M059J (cell line): ENCODE measurements around the gene RBM24. TPM values are rescaled to one million over a fixed set of nuclear protein-coding genes. Genes with fewer than 3 reads are reported as not detected.

Experiments
- DNase-seq: peaks from one replicate; pipeline ENCODE4 v3.0.0-alpha.2; 2012; ENCODE audit warnings: low read depth
- total RNA-seq: library from RNA; depleted of rRNA; stranded (reverse); fragments of >200 nt; shearing (Covaris generic); gene quantifications from 2 replicates; pipeline ENCODE4 v1.2.3, GENCODE V29; 2014; rRNA removed

Gene RBM24
- 24.1 and 27.9 TPM in 2 replicates for total RNA-seq

DNA sequence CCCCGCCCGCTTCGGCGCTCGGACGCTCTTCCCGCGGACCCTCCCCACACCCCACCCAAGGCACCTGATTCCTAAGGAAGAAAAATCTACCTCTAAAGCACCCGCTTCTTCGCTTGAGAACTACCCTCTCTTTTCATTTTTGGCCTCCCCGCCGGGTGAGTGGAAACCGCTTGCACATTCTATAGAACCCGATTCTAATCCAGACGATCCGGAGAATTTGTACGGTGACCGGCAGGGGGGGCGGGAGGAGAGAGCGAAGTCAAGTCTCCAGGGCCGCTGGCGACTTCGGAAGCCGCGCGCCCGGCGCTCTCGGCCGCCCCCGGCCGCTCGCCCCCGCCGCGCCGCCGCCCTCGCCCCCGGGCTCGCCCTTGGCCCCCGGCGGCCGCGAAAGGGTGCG is at the start of gene RBM24:
Gene RBM24, plus strand, starts transcription at position 262 of the 397 bp plus-strand sequence. CDS start 221 bp downstream, outside the sequence.
- DNase-seq: peak; percentile 83

- DNase-seq: peak; percentile 68
Measured at GRCh38 chr6:17233531-17233930, 47.6 kb upstream of the RBM24 start.

DNA sequence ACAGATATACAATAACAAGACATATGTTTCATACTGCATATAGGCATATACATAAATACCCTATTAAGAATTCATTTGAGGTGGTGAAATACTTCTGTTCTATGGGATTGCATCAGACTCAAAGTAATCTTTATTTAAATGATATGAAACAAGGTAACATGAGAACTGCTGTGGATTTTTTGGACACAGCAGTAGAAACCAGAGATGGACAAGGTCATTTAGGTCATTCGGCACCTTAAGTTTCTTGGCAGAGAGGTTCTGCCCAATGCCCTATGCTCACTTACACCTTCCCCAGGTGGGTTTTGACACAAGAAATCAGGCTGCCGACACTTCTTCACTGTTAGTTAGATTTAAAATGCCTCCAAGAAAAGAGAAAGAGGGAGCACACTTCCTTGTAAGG is 43.9 kb upstream of the RBM24 start:
- peak; percentile 44 for DNase-seq

GRCh38 chr6:17239260-17239659 is 41.9 kb upstream of the RBM24 start:
- DNase-seq: no peak

- no peak for DNase-seq
Measured at GRCh38 chr6:17240803-17241500, 40.2 kb upstream of the RBM24 start.

DNA sequence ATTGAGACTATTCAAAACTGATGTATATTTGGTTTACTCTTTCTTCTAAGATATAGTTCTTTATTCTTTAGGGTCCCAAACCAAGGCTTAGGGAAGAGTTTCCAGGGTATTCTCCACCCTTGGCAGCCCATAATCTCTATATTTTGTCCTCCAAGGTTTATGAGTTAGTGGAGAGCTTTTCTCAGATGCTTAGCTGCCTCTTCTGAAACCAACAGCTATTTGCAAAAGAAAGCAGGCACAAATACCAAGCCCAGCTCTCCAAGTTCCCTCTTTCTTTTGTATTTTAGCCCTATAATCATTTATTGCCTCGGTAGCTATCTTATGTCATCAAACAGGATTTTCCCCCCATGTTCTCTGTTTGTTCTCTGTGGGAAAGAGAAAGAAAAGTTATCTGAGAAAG is 39.1 kb upstream of the RBM24 start:
- no peak for DNase-seq

DNA sequence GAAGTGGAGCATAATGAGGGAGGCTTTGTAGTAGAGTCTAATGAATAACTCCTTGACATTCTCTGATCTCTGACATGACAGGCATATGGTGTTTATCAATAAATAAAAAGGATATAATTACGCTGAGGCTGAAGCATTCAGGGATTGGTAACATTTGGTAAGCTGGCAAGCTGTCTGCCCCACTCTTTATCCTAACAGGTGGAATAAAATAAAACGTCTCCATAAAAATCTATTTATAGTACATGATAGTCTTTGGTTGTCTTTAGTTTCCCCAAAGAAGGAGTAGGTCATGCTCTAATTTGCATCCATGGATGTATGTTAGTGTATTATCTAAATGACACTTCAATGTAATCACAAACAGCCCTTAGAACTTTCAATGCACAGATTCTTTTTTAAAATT is 30.9 kb upstream of the RBM24 start:
- DNase-seq: no peak

DNA sequence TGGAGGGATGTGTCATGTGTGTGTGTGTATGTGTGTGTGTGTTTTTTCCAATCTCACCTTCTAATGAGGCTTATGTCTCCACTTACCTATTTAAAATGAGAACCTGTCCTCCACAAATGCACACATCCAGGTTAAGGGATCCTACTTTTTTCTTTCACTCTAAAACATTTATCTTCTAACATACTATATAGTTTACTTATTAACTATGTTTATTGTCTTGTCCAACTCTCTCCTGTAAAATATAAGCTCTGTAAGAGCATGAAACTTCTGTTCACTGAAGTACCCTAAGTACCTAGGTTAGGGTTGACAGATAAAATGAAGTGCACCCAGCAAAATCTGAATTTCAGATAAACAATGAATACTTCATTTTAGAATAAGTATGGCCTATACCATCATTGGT is 29.2 kb upstream of the RBM24 start:
- no peak for DNase-seq

- no peak for DNase-seq
Measured at GRCh38 chr6:17258749-17259148, 22.4 kb upstream of the RBM24 start.

- no peak for DNase-seq
Measured at GRCh38 chr6:17265570-17265969, 15.6 kb upstream of the RBM24 start.

DNA sequence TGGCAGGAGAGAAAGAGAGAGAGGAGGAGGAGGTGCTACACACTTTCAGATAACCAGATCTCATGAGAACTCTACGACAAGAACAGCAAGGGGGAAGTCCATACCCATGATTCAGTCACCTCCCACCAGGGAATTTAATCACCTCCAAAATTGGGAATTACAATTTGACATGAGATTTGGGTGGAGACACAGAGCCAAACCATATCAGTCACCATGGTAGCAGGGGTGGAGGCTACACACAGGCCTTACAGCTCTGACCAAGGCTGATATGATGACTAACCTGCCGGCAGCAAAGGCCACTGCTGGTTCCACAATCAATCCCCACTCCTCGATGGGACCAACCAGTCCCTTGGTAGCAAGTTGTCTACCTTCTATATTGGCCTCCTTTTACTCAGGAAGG is 13.6 kb upstream of the RBM24 start:
- DNase-seq: peak; percentile 72

DNA sequence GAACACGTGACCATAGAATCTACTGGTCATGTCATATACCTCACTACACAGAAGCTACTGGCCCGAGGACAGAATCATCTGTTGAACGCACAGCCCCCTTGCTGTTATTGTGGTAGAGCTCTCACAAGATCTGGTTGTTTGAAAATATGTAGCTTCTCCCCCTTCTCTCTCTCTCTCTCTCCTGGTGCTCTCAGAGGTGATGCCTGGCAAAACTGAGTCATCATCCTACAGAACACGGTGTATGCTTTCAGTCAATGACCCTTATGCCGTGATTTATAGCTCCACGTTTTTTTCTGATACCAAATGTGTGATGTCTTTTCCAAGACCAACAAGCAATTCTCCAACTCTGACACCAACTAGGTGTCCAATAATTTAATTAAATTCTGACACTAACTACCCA is 13.0 kb upstream of the RBM24 start:
- peak; percentile 72 for DNase-seq

DNA sequence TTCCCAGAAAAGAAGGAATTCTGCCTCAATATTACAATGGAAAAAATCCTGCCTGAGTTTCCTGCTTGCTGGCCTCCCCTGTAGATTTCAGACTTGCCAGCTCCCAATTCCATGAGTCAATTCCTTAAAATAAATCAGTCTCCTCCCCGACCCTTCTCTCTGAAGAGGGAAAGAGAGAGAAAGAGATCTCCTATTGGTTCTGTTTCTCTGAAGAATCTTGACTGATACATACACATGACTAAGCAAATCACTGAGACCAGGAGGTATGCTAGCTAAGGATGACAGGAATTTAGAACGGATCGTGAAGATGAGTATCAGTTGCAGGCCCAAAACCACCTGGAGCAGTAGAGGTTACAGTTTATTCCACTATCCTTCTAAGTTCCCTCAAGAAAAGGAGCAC is 11.3 kb upstream of the RBM24 start:
- peak; percentile 69 for DNase-seq

DNA sequence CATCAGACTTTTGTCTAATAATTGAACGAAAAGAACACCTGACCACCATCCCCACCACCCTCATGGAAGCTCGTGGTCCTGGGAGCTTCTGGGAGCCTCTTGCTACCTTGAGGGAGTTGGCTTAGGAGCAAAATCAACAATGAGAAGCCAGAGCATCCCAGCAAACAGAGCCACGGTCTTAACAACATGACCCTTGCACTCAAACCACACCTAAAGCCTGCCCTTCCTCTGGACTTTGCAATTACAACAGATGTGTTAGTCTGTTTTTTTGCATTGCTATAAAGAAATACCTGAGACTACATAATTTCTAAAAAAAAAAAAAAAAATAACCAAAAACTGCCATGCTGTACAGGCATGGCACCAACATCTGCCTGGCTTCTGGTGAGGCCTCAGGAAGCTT is 9.5 kb upstream of the RBM24 start:
- no peak for DNase-seq

DNA sequence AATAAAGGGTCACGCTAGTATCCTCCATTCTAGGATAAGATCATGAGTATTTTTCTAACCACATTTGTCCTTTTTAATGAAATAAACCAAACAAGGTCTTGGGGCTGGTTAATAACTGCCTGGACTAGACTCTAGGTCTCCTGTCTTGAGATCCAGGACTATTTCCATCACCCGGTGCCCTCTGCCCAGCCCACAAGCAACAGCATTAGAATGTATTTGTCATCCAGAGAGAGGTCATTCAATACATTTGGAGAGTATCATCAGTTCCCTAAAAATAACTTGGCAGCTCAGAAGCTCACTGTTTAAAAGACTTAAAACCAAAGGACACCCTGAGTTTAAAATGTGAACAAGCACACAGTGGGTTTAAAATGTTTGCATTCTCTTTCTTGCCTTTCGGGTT is 4.4 kb upstream of the RBM24 start:
- peak; percentile 74 for DNase-seq

- peak; percentile 47 for DNase-seq
Measured at GRCh38 chr6:17277256-17277655, 3.9 kb upstream of the RBM24 start.

- peak; percentile 97 for DNase-seq
Measured at GRCh38 chr6:17278289-17279063, 2.7 kb upstream of the RBM24 start.

DNA sequence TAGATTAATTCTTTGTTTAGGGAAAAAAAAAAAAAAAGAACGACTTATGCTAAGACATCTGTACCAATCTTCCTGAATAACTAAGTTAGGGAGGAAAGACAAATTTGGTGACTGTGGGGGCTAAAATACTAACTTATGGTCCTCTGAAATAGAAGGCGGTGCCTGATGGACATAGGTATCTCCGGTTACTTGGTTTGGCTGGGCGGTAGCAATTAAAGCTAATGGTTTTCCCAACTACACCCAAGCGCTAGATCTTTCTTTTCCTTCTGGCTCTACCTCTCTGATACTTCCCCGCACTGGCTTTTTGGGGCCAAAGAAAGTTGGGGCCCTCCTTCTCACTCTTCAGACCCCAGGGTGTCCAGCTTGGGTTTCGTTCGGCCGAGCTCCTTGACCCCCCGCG is 1.0 kb upstream of the RBM24 start:
- DNase-seq: no peak

- DNase-seq: no peak
Measured at GRCh38 chr6:17280552-17281090, 540 bp upstream of the RBM24 start.

GRCh38 chr6:17281497-17282481 is 628 bp downstream of the RBM24 start:
- peak; percentile 69 for DNase-seq

DNA sequence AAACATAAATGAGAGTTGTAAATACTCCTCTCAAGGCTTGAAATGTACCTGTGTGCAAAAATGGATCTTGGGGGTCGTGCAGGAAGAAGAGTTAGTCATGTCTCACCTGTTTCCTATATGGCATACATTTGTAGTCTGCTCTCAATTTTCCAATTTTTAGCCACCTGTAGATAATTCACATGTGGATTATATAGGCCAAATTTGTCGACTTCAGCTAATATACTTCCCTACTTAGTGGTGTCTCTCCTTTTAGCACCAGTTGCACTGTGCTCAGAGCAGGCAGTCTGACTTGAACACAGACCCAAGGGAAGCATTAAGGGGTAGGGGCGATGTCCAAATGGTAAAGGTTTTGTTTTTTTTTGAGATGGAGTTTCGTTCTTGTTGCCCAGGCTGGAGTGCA is 1.9 kb downstream of the RBM24 start:
- no peak for DNase-seq

GRCh38 chr6:17289630-17290061 is 8.5 kb downstream of the RBM24 start:
- no peak for DNase-seq
